GM12878 (cell line): ENCODE measurements around the gene CENPK. TPM values are rescaled to one million over a fixed set of nuclear protein-coding genes. Genes with fewer than 3 reads are reported as not detected.

Source experiments
- ATAC-seq: fragments of 200-7000 bp; cut with Tn5 transposase; 3 replicates; pipeline ENCODE4 v1.9.1; 2020; ENCODE audit warnings: mild to moderate bottlenecking, moderate library complexity
- BruUV-seq: library from RNA; stranded (reverse); fragments of 400-500 nt; replicated peaks from 2 replicates; lab custom pipeline; 2021; lab: Mats Ljungman, UMichigan
- CTCF ChIA-PET: fragments of 300-600 bp; sonication (Branson Sonifier 250); formaldehyde crosslinking; extraction: SDS; loops from one replicate; lab custom pipeline; 2021; ENCODE audit warnings: inconsistent platforms; lab: Yijun Ruan, JAX
- POLR2A ChIA-PET: fragments of 350-600 bp; formaldehyde crosslinking; extraction: SDS; loops from one replicate; lab custom pipeline; 2021; ENCODE audit warnings: inconsistent platforms; lab: Charles Lee
- RAD21 ChIA-PET: fragments of 300-600 bp; sonication (Branson Sonifier 250); formaldehyde crosslinking; loops from one replicate; lab custom pipeline; 2023; ENCODE audit warnings: antibody characterized with exemption; ENCODE audit not compliant: unreplicated experiment; lab: Charles Lee
- SMC1A ChIA-PET: fragments of 300-600 bp; sonication (Branson Sonifier 250); formaldehyde crosslinking; loops from one replicate; lab custom pipeline; 2023; ENCODE audit not compliant: unreplicated experiment, uncharacterized antibody; lab: Charles Lee
- DNase-seq: peaks from one replicate; pipeline ENCODE4 v3.0.0-alpha.2; 2011; ENCODE audit warnings: low read depth, low spot score
- FAIRE-seq: peaks from 3 replicates; lab custom pipeline; 2011; peaks lifted over from hg19 to GRCh38; lab: Jason Lieb, UNC
- H2AFZ ChIP-seq: 2 replicates; pipeline ENCODE4 v1.6.0; 2011; ENCODE audit warnings: low read depth, low read length, control low read depth; ENCODE audit not compliant: control insufficient read depth
- H3K27ac ChIP-seq: 2 replicates; pipeline ENCODE4 v1.5.1; 2011; ENCODE audit warnings: control low read depth; ENCODE audit not compliant: control insufficient read depth, insufficient read depth
- H3K27me3 ChIP-seq, 2 experiments: replicated peaks in 1 of 2; 2 replicates each; pipeline versions ENCODE4 v1.6.0 to v1.6.1; 2011; ENCODE audit warnings: low read length in 1 of 2; ENCODE audit not compliant: control insufficient read depth in 2 of 2, insufficient read depth in 2 of 2
- H3K36me3 ChIP-seq, 2 experiments: 2 replicates each; pipeline ENCODE4 v1.5.1; 2011; ENCODE audit warnings: low read length in 1 of 2; ENCODE audit not compliant: control insufficient read depth in 2 of 2, insufficient read depth in 2 of 2
- H3K4me1 ChIP-seq: 2 replicates; pipeline ENCODE4 v1.6.1; 2011; ENCODE audit warnings: mild to moderate bottlenecking, low read length, moderate library complexity, mixed read lengths; ENCODE audit not compliant: control insufficient read depth, insufficient read depth
- H3K4me2 ChIP-seq: 2 replicates; pipeline ENCODE4 v1.6.0; 2011; ENCODE audit warnings: control low read depth; ENCODE audit not compliant: control insufficient read depth, insufficient read depth
- H3K4me3 ChIP-seq: fragments of 200-600 bp; sonication (generic); 2 replicates; pipeline ENCODE4 v1.5.1; 2016
- H3K79me2 ChIP-seq: 2 replicates; pipeline ENCODE4 v1.6.0; 2011; ENCODE audit warnings: low read length; ENCODE audit not compliant: control insufficient read depth, insufficient read depth
- H3K9ac ChIP-seq: 2 replicates; pipeline ENCODE4 v1.8.0; 2011; ENCODE audit warnings: low read length, control low read depth, mixed read lengths; ENCODE audit not compliant: control insufficient read depth, insufficient read depth
- H3K9me3 ChIP-seq: replicated peaks from 3 replicates; pipeline ENCODE4 v1.5.1; 2011; ENCODE audit warnings: mild to moderate bottlenecking, low read length; ENCODE audit not compliant: control insufficient read depth, insufficient read depth
- H4K20me1 ChIP-seq: 2 replicates; pipeline ENCODE4 v1.6.0; 2011; ENCODE audit not compliant: control insufficient read depth, insufficient read depth
- ASH2L ChIP-seq: fragments of 300-600, 200-600 bp; sonication (generic); IDR thresholded peaks from 2 replicates; pipeline ENCODE4 v1.6.1; 2017; ENCODE audit warnings: low read depth, mild to moderate bottlenecking, borderline replicate concordance
- CBX3 ChIP-seq: fragments of 200-600 bp; sonication (generic); IDR thresholded peaks from 2 replicates; pipeline ENCODE4 v1.6.1; 2016; ENCODE audit warnings: low read depth, borderline replicate concordance
- CHD4 ChIP-seq: fragments of 200-600 bp; sonication (generic); IDR thresholded peaks from 2 replicates; pipeline ENCODE4 v1.6.1; 2016; ENCODE audit warnings: mild to moderate bottlenecking
- HCFC1 ChIP-seq: fragments of 150-350 bp; IDR thresholded peaks from 2 replicates; pipeline ENCODE4 v1.6.1; 2014; ENCODE audit warnings: low read length
- POLR2AphosphoS5 ChIP-seq: IDR thresholded peaks from 2 replicates; pipeline ENCODE4 v1.6.1; 2011; ENCODE audit warnings: mild to moderate bottlenecking, low read length, inconsistent platforms
- RAD51 ChIP-seq: fragments of 450-650 bp; IDR thresholded peaks from 2 replicates; pipeline ENCODE4 v1.6.1; 2016; ENCODE audit warnings: moderate library complexity, mild to moderate bottlenecking, inconsistent platforms
- RBBP5 ChIP-seq: fragments of 200-600 bp; sonication (generic); conservative IDR thresholded peaks from 2 replicates; pipeline ENCODE4 v1.6.1; 2016
- RUNX3 ChIP-seq: IDR thresholded peaks from 2 replicates; pipeline ENCODE4 v1.6.1; 2012; ENCODE audit warnings: low read length, inconsistent platforms
- STAT1 ChIP-seq: fragments of 450-650 bp; conservative IDR thresholded peaks from 2 replicates; pipeline ENCODE4 v1.6.1; 2014; ENCODE audit warnings: antibody characterized with exemption, mild to moderate bottlenecking
- ZSCAN29 ChIP-seq: fragments of 450-650 bp; IDR thresholded peaks from 2 replicates; pipeline ENCODE4 v1.6.1; 2017; ENCODE audit warnings: mild to moderate bottlenecking, moderate library complexity
- WGBS: methylation state at CpG from one replicate; pipeline ENCODE4 v1.1.6; 2016; ENCODE audit warnings: low lambda C conversion rate; ENCODE audit not compliant: insufficient replicate concordance, insufficient coverage; ENCODE audit errors: missing lambda C conversion rate; 5-methylcytosine and 5-hydroxymethylcytosine counted together
- in situ Hi-C: fragments of 300-500 bp; cut with MboI; formaldehyde crosslinking; loops from 9 replicates; pipeline ENCODE4 v1.14.3; 2018; ENCODE audit warnings: mixed read lengths
- intact Hi-C: fragments of 100-400 bp; cut with micrococcal nuclease; formaldehyde crosslinking; loops from one replicate; pipeline ENCODE4 v1.14.2; 2022; ENCODE audit not compliant: unreplicated experiment
- polyA plus RNA-seq, 11 experiments: library from polyadenylated mRNA; depleted of rRNA in 4 of 11; unstranded in 6 of 11; stranded (reverse) in 5 of 11; fragments of >200 nt; fragmentation: Nextera tagmentation in 4 of 11; fragmentation: Illumina TruSeq in 1 of 11; extraction: Ambion mirVana in 4 of 11; extraction: Trizol in 1 of 11; gene quantifications; 1 replicate in 1 of 11; 2 replicates in 10 of 11; pipeline versions ENCODE4 v1.2.1 to v1.2.3, GENCODE V29; 2011 to 2016; ENCODE audit warnings: inconsistent platforms in 2 of 11, missing spikeins in 2 of 11, low read depth in 1 of 11
- total RNA-seq, 4 experiments: library from RNA; depleted of rRNA in 3 of 4; stranded (reverse); fragments of >200 nt in 3 of 4; fragmentation: Illumina TruSeq in 1 of 4; extraction: Trizol in 1 of 4; gene quantifications; 2 replicates each; pipeline versions ENCODE4 v1.2.1 to v1.2.3, GENCODE V29; 2013 to 2021
- TF ChIP-seq, protein P1 (sequence below): fragments of 450-650 bp; IDR thresholded peaks from 2 replicates; pipeline ENCODE4 v1.6.1; 2016; ENCODE audit warnings: mild to moderate bottlenecking
- TF ChIP-seq, protein P2 (sequence below): fragments of 450-650 bp; IDR thresholded peaks from 2 replicates; pipeline ENCODE4 v1.6.1; 2016; ENCODE audit warnings: mild to moderate bottlenecking, moderate library complexity, borderline replicate concordance
- TF ChIP-seq, protein P3 (sequence below): IDR thresholded peaks from 2 replicates; pipeline ENCODE4 v1.6.1; 2012; ENCODE audit warnings: low read length, inconsistent platforms
- TF ChIP-seq, protein P4 (sequence below): IDR thresholded peaks from 2 replicates; pipeline ENCODE4 v1.6.1; 2012; ENCODE audit warnings: mild to moderate bottlenecking, low read depth, low read length
- TF ChIP-seq, protein P5 (sequence below): IDR thresholded peaks from 2 replicates; pipeline ENCODE4 v1.6.1; 2011; ENCODE audit warnings: low read depth, low read length, improper control_type of control experiment, borderline replicate concordance

Gene CENPK
- total and polyA plus RNA-seq, 10 of the 15 experiments (the other 5 are each of a cell fraction or from before 2014, with no cell fraction given): 29.5 to 94.3 (median 43.2) TPM

DNA sequence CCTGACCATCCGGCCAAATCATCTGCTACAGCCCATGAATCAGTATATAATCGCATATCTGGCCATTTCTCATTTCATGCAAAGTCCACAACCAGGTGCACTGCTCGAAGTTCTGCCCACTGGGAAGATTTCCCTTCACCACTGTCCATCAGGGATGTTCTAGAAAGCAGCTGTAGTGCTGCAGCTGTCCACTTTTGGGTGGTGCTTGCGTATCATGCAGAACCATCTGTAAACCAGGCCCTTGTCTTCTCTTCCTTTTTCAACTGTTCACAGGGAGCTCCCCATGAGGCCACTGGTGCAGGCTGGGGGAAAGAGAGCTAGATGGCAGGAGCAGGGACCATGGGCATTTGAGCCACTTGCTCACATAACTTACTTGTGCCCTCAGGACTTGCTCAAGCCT is 73.8 kb downstream of the CENPK start:
- RAD21 ChIA-PET: no interaction called here
- DNase-seq: no peak
- H3K9ac ChIP-seq: no peak overlapping the region
- no peaks in the 10 kb centered on the region for H3K27me3 ChIP-seq
- no peak for ATAC-seq
- no peak overlapping the region for H3K4me2 ChIP-seq
- H3K9me3 ChIP-seq: no peaks in the 10 kb centered on the region
- POLR2A ChIA-PET: no interaction called here
- in situ Hi-C loops: loop anchor here (10.0 kb wide), 1 partner anchor 854 kb away; no protein-coding TSS in a partner anchor
- CTCF ChIA-PET: no interaction called here
- no peaks in the 10 kb centered on the region for H3K4me1 ChIP-seq
- no peaks in the 10 kb centered on the region for H3K36me3 ChIP-seq
- H3K4me3 ChIP-seq: no peak overlapping the region
- WGBS: 90% methylated on average over 4 of the region's 4 CpGs
- no peak for FAIRE-seq
- SMC1A ChIA-PET: no interaction called here
- H4K20me1 ChIP-seq: no peaks in the 10 kb centered on the region
- intact Hi-C loops: loop anchor here (10.0 kb wide), 1 partner anchor 64 kb away; no protein-coding TSS in a partner anchor
- H2AFZ ChIP-seq: no peak overlapping the region
- no peaks in the 10 kb centered on the region for H3K79me2 ChIP-seq
- BruUV-seq: no TSS peak
- no peak overlapping the region for H3K27ac ChIP-seq
- TF ChIP-seq RAD51: no peak
- TF ChIP-seq, protein P1, sequence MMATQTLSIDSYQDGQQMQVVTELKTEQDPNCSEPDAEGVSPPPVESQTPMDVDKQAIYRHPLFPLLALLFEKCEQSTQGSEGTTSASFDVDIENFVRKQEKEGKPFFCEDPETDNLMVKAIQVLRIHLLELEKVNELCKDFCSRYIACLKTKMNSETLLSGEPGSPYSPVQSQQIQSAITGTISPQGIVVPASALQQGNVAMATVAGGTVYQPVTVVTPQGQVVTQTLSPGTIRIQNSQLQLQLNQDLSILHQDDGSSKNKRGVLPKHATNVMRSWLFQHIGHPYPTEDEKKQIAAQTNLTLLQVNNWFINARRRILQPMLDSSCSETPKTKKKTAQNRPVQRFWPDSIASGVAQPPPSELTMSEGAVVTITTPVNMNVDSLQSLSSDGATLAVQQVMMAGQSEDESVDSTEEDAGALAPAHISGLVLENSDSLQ: no peak
- no peak for TF ChIP-seq STAT1
- no peak for TF ChIP-seq ZSCAN29
- TF ChIP-seq, protein P2, sequence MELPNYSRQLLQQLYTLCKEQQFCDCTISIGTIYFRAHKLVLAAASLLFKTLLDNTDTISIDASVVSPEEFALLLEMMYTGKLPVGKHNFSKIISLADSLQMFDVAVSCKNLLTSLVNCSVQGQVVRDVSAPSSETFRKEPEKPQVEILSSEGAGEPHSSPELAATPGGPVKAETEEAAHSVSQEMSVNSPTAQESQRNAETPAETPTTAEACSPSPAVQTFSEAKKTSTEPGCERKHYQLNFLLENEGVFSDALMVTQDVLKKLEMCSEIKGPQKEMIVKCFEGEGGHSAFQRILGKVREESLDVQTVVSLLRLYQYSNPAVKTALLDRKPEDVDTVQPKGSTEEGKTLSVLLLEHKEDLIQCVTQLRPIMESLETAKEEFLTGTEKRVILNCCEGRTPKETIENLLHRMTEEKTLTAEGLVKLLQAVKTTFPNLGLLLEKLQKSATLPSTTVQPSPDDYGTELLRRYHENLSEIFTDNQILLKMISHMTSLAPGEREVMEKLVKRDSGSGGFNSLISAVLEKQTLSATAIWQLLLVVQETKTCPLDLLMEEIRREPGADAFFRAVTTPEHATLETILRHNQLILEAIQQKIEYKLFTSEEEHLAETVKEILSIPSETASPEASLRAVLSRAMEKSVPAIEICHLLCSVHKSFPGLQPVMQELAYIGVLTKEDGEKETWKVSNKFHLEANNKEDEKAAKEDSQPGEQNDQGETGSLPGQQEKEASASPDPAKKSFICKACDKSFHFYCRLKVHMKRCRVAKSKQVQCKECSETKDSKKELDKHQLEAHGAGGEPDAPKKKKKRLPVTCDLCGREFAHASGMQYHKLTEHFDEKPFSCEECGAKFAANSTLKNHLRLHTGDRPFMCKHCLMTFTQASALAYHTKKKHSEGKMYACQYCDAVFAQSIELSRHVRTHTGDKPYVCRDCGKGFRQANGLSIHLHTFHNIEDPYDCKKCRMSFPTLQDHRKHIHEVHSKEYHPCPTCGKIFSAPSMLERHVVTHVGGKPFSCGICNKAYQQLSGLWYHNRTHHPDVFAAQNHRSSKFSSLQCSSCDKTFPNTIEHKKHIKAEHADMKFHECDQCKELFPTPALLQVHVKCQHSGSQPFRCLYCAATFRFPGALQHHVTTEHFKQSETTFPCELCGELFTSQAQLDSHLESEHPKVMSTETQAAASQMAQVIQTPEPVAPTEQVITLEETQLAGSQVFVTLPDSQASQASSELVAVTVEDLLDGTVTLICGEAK: no peak
- TF ChIP-seq CBX3: no peak
- TF ChIP-seq, protein P3, sequence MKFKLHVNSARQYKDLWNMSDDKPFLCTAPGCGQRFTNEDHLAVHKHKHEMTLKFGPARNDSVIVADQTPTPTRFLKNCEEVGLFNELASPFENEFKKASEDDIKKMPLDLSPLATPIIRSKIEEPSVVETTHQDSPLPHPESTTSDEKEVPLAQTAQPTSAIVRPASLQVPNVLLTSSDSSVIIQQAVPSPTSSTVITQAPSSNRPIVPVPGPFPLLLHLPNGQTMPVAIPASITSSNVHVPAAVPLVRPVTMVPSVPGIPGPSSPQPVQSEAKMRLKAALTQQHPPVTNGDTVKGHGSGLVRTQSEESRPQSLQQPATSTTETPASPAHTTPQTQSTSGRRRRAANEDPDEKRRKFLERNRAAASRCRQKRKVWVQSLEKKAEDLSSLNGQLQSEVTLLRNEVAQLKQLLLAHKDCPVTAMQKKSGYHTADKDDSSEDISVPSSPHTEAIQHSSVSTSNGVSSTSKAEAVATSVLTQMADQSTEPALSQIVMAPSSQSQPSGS: no peak
- no peak for TF ChIP-seq HCFC1
- TF ChIP-seq RBBP5: no peak
- no peak for TF ChIP-seq POLR2AphosphoS5
- TF ChIP-seq CHD4: no peak
- TF ChIP-seq, protein P4, sequence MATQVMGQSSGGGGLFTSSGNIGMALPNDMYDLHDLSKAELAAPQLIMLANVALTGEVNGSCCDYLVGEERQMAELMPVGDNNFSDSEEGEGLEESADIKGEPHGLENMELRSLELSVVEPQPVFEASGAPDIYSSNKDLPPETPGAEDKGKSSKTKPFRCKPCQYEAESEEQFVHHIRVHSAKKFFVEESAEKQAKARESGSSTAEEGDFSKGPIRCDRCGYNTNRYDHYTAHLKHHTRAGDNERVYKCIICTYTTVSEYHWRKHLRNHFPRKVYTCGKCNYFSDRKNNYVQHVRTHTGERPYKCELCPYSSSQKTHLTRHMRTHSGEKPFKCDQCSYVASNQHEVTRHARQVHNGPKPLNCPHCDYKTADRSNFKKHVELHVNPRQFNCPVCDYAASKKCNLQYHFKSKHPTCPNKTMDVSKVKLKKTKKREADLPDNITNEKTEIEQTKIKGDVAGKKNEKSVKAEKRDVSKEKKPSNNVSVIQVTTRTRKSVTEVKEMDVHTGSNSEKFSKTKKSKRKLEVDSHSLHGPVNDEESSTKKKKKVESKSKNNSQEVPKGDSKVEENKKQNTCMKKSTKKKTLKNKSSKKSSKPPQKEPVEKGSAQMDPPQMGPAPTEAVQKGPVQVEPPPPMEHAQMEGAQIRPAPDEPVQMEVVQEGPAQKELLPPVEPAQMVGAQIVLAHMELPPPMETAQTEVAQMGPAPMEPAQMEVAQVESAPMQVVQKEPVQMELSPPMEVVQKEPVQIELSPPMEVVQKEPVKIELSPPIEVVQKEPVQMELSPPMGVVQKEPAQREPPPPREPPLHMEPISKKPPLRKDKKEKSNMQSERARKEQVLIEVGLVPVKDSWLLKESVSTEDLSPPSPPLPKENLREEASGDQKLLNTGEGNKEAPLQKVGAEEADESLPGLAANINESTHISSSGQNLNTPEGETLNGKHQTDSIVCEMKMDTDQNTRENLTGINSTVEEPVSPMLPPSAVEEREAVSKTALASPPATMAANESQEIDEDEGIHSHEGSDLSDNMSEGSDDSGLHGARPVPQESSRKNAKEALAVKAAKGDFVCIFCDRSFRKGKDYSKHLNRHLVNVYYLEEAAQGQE: no peak
- TF ChIP-seq RUNX3: no peak
- TF ChIP-seq, protein P5, sequence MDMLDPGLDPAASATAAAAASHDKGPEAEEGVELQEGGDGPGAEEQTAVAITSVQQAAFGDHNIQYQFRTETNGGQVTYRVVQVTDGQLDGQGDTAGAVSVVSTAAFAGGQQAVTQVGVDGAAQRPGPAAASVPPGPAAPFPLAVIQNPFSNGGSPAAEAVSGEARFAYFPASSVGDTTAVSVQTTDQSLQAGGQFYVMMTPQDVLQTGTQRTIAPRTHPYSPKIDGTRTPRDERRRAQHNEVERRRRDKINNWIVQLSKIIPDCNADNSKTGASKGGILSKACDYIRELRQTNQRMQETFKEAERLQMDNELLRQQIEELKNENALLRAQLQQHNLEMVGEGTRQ: no peak
- TF ChIP-seq ASH2L: no peak
